NCI-H2029 (cell line): ENCODE results near the gene TSPAN32.

Source experiments
- DNase-seq: peaks from one replicate; lab custom pipeline; 2025; lab: John Stamatoyannopoulos, UW

The TSPAN32 gene

DNA sequence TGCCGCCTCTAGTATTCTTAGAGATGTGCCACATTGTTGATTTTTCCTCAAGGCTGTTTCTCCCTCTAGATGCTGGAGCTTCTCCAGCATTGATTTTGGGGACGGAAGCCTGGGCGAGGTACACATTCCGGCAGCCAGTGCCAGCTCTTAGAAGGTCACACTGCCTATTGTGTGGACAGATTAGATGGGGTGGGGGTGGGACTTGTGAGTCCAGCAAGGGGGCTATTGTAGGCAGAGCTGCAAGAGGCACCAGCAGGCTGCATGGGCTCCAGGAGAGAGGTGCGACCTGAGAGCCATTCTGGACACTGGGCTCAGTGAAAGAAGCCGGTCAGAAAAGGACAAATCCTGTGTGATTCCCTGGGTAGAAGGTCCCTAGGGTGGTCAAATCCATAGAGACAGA lies 12.5 kb upstream of the TSPAN32 start:
- no peak for DNase-seq

DNA sequence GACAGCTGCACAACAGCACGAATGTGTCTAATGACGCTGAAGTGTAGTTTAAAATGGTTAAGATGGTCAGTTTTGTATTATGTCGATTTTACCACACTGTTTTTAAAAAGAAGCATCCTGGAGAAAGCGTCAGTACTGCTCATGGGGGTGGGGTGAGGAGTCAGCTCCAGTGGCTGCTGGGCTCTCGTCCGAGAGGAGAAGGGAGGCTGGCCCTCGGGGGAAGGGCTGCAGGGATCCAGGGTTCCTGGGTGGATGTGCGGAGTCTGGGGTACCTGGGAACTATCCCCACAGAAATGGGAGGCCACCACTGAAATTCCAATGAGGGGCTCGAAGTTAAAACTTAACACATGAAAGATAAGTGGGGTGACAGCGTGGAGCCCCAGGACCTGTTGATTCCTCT lies 12.0 kb upstream of the TSPAN32 start:
- DNase-seq: no peak

DNA sequence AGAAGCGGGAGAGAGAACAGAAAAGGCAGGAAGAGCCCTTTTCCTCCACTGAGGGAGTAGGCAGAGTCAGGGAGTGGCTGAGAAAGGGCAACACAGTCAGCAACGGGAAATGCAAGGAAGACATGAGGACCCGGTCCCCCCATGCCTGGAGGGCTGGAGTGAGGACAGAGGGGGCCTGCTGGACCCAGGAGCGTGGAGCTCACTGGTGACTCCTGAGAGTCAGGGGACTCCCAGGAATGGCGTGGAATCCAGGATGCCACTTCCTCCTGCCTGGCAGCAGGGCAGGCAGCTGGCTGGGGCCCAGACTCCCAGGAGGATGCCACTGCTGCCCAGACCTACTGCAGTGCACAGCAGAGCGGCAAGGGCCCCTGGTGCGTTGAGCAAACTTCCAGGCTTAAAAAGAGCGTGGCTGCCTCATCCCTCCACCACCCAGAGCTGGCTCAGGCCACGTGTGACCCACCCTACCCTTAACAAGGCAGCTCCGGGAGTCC lies 11.4 kb upstream of the TSPAN32 start:
- no peak for DNase-seq

DNA sequence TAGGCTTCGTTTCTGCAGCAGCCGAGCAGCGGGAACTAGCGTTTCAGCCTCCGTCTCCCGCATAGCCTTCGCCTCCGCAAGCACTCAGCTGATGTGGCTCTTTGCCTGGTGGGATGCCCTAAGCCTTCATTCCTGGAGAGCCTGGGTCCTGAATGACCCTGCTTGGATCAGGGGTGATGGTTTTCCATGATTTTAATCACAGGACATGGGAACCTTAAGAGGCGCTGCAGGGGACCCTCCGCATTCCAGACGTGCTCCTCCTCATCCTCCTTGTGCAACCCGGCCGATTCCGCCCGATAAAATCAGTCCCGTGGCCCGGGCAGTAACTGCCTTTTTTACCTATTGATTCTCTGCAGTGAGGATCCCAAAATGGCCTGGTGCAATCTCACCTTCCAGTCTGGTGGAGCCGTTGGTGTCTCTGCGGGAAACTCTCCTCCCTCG lies 8.3 kb upstream of the TSPAN32 start:
- no peak for DNase-seq

DNA sequence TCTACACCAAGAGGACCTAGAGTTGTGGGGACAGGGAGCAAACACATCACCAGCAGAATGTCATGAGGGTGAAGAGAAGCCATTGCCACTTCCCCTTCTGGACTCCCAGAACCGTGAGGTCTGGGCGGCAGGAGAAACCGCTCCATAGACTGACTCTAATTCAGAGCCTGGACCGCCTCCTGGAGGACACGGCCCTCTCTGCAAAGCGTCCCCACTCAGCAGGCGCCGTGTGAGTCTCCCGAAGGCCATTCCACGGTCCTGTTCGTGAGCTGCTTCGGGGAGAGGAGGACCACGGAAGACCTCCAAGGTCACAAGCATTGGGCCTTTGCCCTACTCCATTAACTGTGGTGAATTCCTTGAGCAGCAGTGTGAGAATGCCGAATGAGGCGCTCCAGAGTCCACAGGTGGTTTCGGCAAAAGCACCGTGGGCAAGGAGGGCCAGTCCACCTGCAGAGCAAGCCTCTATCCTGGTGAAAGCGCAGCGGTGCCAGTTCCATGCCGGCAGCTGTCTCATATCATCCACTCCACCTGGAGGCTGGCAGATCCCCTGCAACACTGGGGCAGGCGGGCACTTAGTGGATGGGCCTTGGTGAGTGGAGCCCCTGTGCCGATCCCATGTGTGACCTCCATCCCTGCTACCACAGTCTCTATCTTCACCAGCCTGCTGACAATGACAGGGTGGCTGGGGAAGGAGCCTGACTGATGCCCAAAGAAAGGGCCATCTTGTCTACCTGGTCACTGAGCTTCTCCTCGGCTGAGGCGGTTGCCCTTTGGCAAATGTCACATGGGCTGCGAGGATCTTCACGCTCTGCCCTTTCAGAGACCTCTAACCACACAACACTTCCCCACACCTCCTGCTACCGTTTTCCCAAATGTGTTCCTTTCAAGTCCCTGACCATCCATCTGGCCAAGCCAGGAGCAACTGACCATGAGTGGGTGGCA lies 7.6 kb upstream of the TSPAN32 start:
- DNase-seq: no peak

DNA sequence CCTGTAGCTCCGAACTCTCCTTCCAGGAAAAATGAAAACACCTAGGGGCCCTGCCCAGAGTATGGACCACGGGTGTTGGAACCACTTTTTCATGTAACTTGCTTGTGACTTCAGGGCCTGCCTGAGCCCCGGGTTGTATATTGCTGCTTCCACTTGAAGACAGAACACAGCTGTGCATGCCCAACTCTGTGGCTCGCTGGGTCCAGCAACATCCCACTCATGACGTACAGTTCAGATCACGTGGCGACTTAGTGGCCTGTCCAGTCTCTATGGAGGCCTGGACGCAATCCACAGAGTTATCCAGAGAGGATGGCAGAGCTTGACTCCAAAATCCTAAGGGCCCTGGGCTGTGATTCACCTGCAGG lies 6.9 kb upstream of the TSPAN32 start:
- DNase-seq: no peak

DNA sequence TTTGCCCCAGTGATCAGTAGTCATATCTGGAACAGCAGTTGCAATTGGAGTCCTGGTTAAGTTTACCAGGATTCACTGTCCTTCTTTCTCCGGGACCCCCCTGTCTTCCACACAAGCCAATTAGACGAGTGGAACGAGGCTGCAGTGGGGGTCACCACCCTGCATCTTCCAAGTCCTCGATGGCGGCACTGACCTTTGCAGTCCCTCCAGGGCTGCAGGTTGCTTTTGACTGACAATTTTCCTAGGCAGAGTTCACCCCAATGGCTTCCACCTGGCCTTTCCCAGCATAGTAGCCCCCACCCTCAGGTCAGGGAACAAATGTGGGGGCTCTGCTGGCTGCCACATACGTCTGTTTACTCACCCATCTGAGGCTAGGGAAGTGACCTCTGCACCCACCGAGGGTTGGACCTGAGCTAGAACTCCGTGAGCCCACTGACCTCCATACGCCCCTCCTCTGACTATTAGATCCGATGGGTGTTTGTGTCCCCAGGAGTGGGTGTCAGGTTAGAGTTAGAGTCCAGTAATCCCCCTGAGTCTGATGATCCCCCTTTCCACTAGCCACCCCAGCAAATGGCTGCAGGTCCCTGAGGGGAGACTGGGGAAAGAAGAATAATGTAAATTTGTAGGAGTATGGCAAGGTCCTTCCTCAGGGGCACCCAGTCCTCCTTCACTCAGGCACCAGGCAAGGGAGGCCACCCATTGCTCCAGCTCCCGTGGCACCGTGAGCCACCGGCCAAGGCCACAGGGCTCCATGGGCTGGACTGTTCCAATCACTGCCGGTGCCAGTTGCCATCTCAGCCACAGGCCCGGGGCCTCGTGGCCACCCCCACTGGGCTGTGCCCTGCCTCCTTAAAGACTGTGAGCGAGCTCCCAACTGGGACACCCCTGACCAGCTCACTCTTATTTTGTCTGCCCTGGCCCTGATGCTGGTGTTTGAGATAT lies 5.6 kb upstream of the TSPAN32 start:
- DNase-seq: no peak

DNA sequence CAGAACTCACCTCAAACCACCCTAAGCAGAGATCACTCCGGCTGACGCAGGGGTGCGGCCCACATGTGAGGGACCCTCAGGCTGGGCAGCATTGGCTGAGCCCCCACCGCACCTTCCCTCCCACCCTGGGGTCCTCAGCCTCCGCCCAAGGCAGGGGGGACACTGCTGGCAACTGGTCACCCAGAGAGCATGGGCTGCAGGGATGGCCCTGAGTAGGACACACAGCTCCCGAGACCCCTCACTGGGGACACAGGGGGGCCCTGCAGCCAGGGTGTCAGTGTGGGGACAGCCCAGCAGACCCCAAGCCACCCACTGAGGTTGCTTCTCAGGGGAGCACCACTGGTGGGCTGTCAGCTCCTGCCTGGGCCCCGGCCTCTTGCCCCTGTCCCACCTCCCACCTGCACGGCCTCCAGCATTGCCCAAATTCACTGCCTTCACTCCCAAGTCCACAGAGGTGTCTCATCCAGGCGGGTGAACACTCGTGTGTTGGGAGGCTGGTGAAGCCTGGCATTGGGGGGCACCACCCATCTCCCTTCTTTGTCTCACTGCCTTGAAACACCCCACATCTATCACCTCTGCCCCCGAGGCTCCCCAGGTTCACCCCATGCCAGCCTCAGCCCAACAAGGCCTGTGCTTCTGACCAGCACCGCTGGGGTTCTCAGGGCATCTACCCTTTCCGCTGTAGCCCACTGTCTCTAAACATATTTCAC lies 4.7 kb upstream of the TSPAN32 start:
- DNase-seq: no peak

DNA sequence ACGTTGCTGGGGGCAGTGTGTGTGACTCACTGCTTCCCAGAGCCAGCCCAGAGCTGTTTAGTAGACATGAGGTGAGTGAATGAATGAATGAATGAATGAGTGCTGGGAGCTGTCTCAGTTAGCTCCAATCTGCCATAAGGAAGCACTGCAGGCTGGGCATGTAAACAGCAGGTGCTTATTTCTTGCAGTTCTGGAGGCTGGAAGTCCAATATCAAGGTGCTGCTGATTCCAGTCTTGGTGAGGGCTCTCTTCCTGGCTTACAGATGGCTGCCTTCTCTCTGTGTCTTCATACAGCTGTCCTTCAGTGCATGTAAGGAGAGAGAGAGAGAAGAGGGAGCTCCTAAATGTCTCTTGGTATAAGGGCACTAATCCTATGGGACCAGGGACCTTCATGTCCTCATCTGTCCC lies 4.2 kb upstream of the TSPAN32 start:
- no peak for DNase-seq

DNA sequence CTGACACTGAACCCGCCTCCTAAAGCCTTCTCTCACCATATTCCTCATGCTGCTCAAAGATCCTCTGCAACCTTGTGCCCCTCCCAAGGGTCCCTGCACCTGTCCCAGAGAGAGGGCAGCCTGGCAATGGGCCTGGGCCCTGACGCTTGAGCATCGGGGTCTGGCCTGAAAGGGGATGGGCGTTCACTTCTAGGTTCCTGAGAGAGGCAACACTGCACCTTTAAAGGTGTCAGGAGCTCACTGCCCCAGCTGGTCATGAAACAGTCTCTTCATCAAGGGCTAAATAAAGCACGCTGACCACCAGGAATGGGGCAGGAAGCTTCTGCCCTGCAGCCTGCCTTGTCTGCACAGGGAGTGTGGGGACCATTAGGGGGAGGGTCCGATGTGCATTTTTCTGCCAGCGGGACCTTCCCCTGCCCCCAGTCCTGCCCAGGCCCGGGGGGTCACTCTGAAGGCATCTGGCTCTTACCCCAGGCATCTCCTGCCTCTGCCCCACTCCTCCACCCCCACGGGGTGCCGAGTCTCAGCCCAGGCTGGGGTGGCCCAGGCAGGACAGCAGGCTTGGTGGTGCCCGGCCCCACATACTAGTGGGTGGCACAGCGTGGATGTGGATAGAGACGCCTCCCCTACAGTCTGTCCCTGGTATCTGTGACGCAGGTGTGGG lies 3.5 kb upstream of the TSPAN32 start:
- no peak for DNase-seq

DNA sequence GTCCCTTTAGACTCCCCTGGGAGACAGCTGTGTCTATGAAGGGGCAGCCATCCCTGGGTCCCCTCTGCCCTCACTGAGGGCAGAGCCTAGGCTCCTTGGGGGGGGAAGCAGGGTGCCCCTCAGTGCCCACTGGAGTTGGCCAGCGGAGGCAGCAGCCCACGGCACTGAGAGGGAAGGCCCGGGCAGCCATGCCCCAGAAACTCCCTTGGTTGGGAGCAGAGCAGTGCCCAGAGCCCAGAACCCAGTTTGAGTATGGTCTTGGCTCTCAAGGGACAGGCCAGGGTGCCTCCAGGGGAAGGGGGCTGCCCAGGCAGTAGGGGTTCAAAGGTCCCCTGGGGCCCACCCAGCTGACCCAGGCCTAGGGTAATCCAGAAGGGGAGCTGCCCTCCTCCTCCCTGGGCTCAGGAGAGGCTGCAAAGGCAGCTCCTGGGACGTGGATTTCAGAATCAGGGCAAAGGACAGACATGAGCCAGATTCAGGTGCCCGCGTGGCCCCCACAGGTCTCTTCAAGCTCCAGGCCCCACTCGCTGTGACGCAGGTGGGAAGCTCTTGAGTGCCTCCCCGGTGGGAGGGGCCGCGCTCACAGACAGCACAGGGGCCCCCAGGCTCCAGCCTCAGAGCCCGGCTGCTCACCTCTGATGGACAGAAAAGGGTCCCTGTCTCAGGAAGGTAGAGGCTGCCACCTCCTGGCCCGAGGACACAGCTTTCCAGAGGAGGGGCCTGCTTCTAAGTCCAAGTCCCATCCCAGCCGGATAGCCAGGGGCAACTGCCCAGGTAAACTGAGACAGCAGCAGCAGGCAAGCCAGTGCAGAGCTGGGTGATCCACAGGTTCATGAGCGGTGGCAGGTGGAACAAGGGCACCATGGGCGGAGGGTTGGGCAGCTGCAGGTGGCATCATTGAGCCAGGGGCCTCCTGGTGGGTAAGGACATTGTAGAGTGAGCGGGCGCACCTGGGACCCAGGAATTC lies 2.7 kb upstream of the TSPAN32 start:
- no peak for DNase-seq

DNA sequence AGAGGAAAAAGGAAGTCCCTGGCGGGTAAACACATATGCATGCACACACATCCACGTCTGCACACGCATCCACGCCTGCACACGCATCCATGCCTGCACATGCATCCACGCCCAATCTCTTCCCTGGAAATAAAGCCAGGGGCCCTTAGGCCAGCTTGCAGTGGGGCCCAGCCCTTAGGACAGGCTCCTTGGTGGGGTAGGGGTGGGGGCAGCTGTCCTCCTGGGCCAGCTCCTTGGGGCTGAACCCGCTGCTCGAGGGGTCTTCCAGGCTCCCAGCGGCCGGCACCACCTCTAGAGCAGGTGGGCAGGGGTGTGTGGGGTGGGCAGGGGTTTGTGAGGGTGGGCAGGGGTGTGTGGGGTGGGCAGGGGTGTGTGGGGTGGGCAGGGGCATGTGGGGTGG lies 2.0 kb upstream of the TSPAN32 start:
- no peak for DNase-seq

DNA sequence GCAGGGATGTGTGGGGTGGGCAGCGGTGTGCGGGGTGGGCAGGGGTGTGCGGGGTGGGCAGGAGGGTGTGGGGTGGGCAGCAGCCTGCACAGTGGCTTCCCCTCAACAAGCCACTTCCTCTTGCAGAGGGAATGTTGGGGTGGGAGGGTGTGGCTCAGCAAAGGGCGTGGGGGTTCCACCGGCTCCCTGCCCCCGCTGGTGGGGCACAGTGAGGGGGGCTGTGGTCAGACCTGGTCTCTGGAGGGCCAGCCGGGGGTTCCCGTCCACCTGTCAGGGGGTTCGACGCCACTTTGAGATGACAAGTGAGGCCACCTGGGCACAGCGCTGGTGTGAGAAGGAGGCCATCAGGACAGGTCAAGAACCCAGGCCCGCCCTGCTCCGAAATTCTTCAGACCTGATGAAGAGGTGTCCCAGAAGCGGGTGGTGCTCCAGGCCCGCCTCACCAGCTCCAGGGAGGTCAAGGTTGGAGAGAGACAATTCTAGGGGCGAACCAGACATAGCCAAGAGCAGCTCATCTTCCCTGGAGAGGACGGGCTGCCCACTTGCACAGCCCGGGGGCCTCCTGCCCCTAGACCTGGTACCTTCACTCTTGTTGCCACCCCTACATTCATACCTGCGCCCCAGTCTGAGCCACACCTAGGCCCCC lies 1.4 kb upstream of the TSPAN32 start:
- no peak for DNase-seq

DNA sequence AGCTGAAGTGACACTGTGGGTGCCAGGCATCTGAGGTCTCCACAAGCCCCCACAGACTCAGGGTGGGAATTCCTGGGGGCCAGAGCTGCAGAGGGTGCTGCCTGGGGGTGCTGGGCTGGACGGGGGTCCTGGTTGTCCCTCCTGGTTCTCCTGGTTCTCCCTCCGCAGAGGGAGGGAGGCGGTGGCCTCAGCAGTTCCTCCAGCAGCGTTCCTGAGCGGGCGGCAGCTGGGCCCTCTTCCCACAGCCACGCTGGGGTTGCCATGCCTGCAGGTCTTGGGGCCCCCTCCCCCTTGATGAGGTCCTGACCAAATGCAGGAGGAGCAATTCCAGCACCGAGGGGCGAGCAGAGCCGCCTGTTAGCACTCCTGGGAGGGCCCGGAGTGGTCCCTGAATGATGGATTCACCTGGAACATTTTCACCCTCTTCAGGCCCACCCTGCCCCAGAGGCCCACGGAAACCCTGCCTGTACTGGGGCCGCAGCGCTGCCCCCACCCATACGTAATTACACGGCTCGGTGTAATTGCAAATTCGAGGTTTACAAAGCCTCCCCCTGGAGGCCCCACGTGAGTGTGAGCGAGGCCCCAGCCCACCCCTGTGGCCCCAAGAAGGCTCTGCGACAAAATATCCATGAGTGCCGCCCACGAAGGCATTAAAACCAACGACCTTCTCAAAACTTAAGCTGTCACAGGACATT lies 730 bp upstream of the TSPAN32 start:
- no peak for DNase-seq

DNA sequence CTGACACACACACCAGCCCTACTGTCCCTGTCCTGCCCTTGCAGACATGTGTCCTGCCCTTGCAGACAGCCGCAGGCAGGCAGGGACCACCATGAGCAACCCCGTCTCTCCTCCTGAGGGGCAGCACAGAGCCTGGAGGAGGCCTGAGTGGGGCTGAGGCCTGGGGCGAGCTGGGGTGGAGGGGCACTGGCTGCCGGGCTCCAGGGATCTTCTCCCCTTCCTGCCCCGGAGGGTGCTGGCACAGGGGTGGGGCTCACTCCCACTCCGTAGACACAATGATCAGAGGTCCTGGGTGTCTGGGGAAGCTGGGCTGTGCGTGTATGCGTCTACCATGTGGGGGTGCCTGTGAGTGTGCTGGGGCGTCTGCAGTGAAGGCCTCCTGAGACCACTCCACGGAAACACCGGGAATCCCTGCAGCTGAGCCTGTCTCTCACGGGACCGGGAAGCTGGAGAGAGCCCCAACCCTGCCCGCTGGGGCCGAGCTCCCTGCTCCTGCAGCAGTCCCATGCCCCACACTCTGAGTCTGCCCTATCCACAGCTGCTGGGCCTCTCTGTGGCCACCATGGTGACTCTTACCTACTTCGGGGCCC lies 588 bp downstream of the TSPAN32 start:
- DNase-seq: no peak

DNA sequence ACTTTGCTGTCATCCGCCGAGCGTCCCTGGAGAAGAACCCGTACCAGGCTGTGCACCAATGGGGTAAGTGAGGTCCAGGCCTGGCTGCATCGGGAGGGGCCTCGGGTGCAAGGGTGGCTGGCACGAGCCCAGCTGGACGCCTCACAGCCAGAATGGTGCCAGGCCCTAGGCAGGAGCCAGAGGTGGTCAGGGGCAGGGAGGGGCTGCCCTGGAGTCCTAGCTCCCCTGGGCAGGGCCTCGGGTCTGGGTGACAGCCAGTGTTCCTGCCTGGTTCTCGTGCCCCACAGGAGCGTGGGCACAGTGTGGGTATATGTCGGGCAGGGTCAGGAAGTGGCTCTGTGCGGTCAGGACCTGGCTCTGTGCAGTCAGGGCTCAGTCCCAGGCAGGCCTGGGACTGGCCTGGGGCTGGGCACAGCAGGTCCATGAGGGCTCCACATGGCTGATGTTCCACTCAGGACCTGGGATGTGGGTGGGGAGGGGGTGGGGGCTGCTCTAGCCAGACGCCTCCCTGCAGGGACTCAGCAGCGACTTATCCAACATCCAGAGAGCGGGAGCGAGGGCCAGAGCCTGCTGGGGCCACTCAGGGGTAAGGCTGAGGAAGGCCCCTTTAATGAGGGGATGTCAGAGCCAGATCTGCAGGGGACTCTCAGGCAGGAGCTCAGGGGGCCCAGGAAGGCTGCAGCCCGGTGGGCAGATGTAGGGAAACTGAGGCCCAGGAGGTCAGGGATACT lies 1.2 kb downstream of the TSPAN32 start:
- no peak for DNase-seq

DNA sequence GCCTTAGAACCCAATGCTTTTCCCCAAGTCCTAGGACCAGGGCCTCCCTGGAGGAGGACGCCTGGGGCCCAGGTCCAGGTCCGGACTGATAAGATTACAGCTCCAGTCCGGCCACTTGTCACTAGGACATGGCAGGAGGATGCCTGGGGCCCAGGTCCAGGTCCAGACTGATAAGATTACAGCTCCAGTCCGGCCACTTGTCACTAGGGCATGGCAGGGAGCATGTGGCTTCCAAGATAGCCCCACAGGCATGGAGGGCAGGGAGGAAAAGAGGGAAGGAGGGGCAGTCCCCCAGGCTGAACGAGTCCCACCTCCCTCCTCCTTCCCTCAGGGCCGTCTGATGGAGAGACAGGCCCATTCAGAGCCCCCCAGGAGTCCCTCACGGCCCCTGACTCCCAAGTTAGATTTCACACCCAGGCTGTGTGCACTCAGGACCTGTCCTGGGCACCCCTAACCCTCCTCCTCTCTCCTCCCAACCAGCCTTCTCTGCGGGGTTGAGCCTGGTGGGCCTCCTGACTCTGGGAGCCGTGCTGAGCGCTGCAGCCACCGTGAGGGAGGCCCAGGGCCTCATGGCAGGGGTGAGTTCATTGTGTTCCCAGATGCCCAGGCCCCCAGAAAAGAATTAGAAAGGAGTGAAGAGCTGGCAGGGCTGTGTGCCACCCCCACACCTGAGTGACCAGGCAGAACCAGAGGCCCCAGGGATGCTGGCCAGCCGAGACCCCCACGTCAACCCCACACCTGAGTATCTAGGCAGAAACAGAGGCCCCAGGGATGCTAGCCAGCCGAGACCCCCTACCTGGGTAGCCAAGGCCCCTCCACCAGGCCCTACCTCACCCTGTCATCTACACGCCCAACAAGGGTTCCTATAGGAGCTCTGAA lies 2.1 kb downstream of the TSPAN32 start:
- no peak for DNase-seq
